SKM-1 treated with dmso at 0.1 percent for 144 hours (cell line): ENCODE measurements around the gene RIMBP2.

Experiments
- DNase-seq: peaks from one replicate; lab custom pipeline; 2025; ENCODE audit not compliant: unreplicated experiment; lab: John Stamatoyannopoulos, UW

Gene RIMBP2

GRCh38 chr12:130434560-130434959 lies 281.5 kb downstream of the RIMBP2 start:
- DNase-seq: no peak

DNA sequence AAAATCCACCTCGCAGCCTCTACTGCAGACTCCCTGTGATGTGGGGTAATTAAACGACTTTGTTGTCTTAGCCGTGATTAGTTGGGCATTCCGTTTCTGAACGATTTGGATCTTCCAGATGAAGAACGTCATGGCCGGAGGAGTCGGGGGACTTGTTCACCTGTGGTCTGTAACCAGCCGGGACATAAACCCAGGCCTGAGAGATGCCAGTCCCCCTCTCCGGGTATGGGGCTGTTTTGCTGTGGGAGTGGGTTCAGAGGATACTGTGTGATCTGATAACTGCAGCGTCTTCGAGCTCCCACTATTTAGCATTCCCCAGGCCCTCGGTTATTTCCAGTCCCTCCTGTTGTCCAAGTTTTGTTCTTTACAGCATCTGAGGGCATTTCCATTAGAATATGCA lies 282.3 kb downstream of the RIMBP2 start:
- DNase-seq: no peak

GRCh38 chr12:130433411-130433810 lies 282.7 kb downstream of the RIMBP2 start:
- DNase-seq: no peak

DNA sequence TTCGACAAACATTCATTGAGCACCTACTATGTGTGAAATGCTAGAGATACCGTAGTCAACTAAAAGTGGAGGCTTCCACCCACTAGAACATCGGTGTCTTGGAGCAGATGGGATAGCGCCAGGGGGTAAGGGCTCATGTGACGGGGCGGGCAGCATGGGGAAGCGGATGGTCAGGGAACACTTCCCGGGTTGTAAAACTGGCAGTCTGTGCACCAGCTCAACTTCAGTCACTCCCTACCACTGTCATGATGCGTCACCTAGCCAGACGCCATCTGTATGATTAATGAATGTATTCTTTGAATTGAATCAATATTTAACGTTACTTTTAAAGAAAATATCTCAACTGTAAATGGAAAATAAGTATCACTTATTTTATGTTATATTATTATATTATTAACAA lies 284.9 kb downstream of the RIMBP2 start:
- no peak for DNase-seq

DNA sequence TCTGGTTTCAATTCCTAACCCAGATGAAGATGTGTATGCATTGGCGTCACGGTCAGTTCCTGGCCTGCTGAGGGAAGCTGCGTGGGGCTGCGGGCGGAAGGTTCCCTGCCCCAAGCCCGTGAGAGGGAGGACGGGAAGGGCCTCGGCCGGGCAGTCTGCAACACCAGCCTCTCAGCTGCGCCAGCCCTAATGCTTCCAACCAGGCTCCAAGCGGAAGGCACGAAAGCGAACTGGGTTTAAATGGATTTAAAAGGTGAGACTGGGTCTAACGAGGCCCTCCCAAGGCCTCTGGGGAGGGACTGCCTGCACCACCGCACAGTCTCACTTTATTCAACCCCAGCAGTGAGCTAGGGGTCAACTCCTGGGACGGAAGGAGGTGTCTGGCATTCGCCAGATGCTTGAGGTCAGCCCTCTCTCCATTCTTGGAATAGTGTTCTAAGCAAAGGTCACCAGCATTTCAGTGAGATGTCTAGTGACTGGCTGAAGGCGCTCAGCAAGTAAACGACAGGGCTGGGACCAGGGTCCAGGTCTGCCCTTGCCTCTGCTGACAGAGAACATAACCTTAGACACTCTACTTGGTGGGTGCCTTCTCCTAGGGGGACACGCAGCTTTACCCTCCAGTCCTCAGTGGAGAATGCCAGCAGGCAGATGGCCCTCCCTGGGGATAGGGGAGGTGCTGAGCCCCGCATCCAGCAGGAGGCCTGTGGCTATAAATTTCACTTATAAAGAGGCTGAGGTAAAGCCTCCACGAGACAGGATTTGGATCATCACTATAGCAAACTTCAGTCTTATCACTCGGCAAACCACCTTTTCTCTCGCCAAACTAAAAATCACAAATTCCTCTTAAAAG lies 286.2 kb downstream of the RIMBP2 start:
- DNase-seq: no peak

DNA sequence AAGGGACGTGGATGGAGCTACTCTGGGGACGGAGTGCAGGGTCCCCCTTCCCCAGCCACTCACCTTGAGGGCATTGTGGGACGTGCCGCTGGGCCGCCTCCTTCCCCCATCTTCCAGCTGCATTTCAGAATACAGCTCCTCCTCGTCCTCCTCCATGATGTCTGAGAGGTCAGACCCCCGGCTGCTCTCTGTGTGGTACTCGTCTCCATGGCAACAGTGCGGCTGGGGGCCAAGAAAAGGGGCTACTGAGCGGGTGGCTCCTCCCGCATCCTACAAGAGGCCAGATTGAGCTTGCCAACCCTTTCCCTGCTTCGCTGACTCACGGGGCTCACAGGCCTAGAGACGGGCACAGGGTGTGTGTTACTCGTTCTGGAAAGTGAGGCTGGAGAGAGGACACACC lies 288.0 kb downstream of the RIMBP2 start:
- DNase-seq: no peak

- DNase-seq: no peak
Measured at GRCh38 chr12:130427381-130427887, 288.7 kb downstream of the RIMBP2 start.

- no peak for DNase-seq
Measured at GRCh38 chr12:130425698-130426245, 290.3 kb downstream of the RIMBP2 start.

DNA sequence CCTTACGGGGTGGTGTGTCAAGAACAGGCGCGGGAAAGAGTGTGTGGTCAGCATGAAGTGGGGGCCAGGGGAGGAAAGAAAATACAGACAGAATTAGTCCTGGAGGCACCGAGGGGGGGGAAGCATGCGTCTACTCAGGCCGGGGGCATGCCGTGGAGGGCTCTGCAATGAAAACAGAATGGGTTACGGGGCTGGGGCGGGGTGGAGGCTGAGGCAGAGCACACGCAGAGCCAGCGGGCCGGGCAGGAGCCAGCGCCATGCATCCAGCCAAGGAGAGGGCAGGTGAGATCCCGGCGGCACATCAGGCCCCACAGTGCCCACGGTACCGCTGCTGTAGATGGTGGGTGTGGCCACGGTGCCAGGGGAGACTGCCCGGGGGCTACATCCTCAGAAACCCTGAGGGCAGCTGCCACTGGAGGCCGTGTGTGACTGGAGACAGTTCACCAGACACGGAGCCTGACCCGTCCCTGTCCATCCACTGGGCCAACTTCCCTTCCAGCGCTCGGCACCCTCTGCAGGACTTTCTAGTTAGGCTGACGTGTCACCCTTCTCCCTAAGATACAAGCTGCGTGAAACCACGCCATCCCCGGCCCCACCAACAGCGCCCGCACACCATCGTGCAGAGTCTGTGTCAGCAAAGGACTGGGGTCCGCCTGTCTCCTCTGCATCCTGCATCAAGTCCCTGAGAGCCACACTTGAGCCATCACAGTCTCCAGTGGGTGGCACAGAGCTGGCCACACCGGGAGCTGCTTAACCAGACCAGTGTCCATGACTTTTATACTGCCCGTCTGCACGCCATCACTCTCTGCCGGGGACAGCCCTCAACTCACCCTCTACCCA lies 291.0 kb downstream of the RIMBP2 start:
- DNase-seq: no peak

GRCh38 chr12:130423991-130424857 lies 291.9 kb downstream of the RIMBP2 start:
- DNase-seq: no peak

GRCh38 chr12:130423136-130423535 lies 293.0 kb downstream of the RIMBP2 start:
- DNase-seq: no peak

DNA sequence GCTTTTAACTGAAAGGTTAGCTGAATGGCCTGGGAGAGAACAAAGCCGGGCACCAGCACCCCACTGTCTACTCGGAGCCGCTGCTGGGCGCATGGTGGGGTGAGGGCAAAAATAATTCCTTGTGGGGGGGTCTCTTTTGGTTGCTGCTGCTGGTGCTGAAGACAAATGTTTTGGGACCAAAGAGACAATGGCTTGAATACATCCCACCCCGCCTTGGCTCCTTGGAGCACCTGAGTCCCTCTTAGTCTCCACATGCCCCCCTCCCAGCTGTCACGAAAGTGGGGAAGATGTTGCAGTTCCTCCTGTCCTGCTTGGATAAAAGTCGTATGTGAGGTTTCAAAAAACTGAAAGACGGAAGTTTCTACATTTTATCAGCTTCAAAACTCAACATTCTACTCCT lies 293.4 kb downstream of the RIMBP2 start:
- no peak for DNase-seq

- DNase-seq: no peak
Measured at GRCh38 chr12:130421896-130422295, 294.2 kb downstream of the RIMBP2 start.

GRCh38 chr12:130420071-130420470 lies 296.0 kb downstream of the RIMBP2 start:
- no peak for DNase-seq

GRCh38 chr12:130419116-130419515 lies 297.0 kb downstream of the RIMBP2 start:
- no peak for DNase-seq

DNA sequence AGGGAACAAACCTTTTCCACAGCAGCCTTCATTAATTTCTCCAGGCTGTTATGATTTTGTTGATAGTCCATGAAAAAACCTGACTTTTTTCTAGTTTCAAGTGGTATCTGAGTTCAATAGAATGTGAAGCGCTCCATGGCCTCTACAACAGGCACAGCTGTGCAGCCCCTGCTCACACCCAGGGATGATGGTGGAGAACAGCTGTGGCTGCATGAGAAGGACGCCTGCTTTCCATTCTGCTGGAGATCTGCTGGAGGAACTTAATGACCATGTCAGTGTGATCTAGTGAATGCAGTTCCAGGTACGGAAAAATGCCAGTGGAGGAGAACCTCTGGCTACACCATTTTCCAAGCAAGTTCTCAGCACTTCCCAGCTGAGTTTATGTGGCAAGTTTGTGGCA lies 297.8 kb downstream of the RIMBP2 start:
- no peak for DNase-seq

GRCh38 chr12:130414381-130414780 lies 301.7 kb downstream of the RIMBP2 start:
- DNase-seq: no peak

DNA sequence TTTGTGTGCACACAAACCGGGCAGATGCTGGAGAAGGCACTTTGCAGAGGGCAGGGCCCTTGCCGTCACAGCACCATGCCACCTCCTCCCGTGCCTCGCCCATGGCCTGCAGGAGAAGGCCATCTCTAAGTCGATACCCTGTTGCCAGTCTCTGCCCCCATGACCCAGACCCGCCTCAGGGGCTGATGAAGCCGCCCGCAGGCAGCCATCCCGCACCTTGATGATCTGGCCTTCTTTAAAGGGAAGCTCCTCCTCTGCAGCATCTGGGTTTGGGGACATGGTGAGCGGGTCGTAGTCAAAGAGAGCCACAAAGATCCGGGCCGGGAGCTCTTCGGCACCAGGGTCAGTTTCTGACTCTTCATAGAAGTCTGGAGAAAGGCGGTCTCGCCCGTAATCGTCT lies 302.2 kb downstream of the RIMBP2 start:
- DNase-seq: no peak

DNA sequence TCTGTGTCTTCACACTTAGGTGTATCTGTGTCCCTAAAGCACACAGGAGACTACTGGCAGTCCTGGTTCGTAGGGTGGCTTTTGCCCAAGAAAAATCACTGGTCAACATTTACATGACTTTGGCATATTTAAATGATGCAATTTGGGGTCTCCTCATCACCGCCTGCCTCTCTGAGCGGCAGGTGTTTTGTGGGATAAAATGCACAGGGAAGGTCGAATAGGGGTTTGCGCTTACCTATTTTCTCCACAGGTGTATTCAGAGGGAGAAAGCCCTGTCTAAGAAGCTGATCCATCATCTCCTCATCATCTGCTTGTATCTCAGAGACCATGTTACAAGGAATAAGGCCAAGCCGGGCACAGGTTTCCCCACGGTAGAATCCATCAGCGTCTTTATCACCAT lies 303.7 kb downstream of the RIMBP2 start:
- DNase-seq: no peak

GRCh38 chr12:130405332-130405731 lies 310.8 kb downstream of the RIMBP2 start:
- DNase-seq: no peak

GRCh38 chr12:130401703-130402102 lies 314.4 kb downstream of the RIMBP2 start:
- DNase-seq: no peak
